Thyroid gland (tissue), 4 donors: Measurements from ENCODE around the gene IRS2. TPM values are rescaled to one million over a fixed set of nuclear protein-coding genes. Genes with fewer than 3 reads are reported as not detected.

Experiments used
- DNase-seq, 2 donors: peaks; one replicate each; pipeline ENCODE4 v3.0.0-alpha.2; 2019
- H3K27ac ChIP-seq, 3 donors: fragments of 200-600 bp; sonication (generic); 1 replicate in 2 of 3; 2 replicates in 1 of 3; pipeline ENCODE4 v1.5.1; 2016 to 2019; ENCODE audit warnings: mild to moderate bottlenecking in 1 of 3, moderate library complexity in 1 of 3
- H3K27me3 ChIP-seq: fragments of 200-600 bp; sonication (generic); one replicate; pipeline ENCODE4 v1.5.1; 2019
- H3K36me3 ChIP-seq, 2 donors: fragments of 200-600 bp; sonication (generic); one replicate each; pipeline ENCODE4 v1.5.1; 2016 to 2019
- H3K4me1 ChIP-seq, 2 donors: fragments of 200-600 bp; sonication (generic); one replicate each; pipeline ENCODE4 v1.5.1; 2017 to 2019
- H3K4me3 ChIP-seq, 3 donors: fragments of 200-600 bp; sonication (generic); replicated peaks in 1 of 3; 1 replicate in 2 of 3; 2 replicates in 1 of 3; pipeline ENCODE4 v1.5.1; 2016; ENCODE audit warnings: mild to moderate bottlenecking in 1 of 3
- H3K9me3 ChIP-seq: fragments of 200-600 bp; sonication (generic); one replicate; pipeline ENCODE4 v1.5.1; 2017
- CTCF ChIP-seq, 6 experiments: fragments of 200-600 bp in 3 of 6; fragments of 450-650 bp in 3 of 6; sonication (generic) in 3 of 6; IDR thresholded peaks; one replicate each; pipeline ENCODE4 v1.5.1; 2016 to 2019; ENCODE audit warnings: antibody characterized with exemption in 6 of 6, mild to moderate bottlenecking in 2 of 6, inconsistent platforms in 1 of 6, moderate library complexity in 1 of 6
- POLR2A ChIP-seq, 2 donors: fragments of 450-650 bp; IDR thresholded peaks; one replicate each; pipeline ENCODE4 v1.6.1; 2017; ENCODE audit warnings: antibody characterized with exemption in 2 of 2, mild to moderate bottlenecking in 2 of 2, moderate library complexity in 1 of 2
- WGBS, 2 donors: methylation state at CpG; one replicate each; pipeline ENCODE4 v1.1.5; 2017; 5-methylcytosine and 5-hydroxymethylcytosine counted together
- intact Hi-C: fragments of 100-400 bp; cut with DNase I; formaldehyde crosslinking; loops from one replicate; pipeline ENCODE4 v1.15.1; 2023
- total RNA-seq, 4 donors: library from RNA; depleted of rRNA; stranded (reverse); fragments of >200 nt; gene quantifications; one replicate each; pipeline ENCODE4 v1.2.3, GENCODE V29; 2016

Gene IRS2
- total RNA-seq, 4 donors from 2014 or later, result 12.9 to 29.1 (median 17.6) TPM

GRCh38 chr13:109773786-109774185 lies 12.6 kb downstream of the IRS2 start:
- no peak for DNase-seq
- no peak overlapping the region for H3K27ac ChIP-seq
- H3K27me3 ChIP-seq, result no peaks in the 10 kb centered on the region
- 84 to 85% methylated on average over 4 of the region's 4 CpGs for WGBS, 2 donors
- TF ChIP-seq POLR2A (IDR thresholded peaks at IDR 0.05) (no peak), CTCF (IDR thresholded peaks at IDR 0.05) (no peak)
- no peak overlapping the region for H3K4me3 ChIP-seq
- H3K9me3 ChIP-seq, result no peaks in the 10 kb centered on the region
- intact Hi-C loops, result no loop called here
- H3K36me3 ChIP-seq, result no peaks in the 10 kb centered on the region
- H3K4me1 ChIP-seq, result peaks cover 16% of the 10 kb centered on the region in 2 donors

- intact Hi-C loops, result no loop called here
These were observed 13.1 kb downstream of the IRS2 start for GRCh38 chr13:109773276-109773675.

GRCh38 chr13:109771926-109772325 lies 14.5 kb downstream of the IRS2 start:
- 96 to 98% methylated on average over 15 of the region's 15 CpGs for WGBS, 2 donors
- H3K9me3 ChIP-seq, result no peaks in the 10 kb centered on the region
- intact Hi-C loops, result no loop called here
- H3K4me1 ChIP-seq, result peaks cover 4 to 14% of the 10 kb centered on the region in 2 donors
- H3K27me3 ChIP-seq, result no peaks in the 10 kb centered on the region
- no peak for DNase-seq
- no peak for TF ChIP-seq POLR2A (IDR thresholded peaks at IDR 0.05)
- no peak for TF ChIP-seq CTCF (IDR thresholded peaks at IDR 0.05)
- H3K4me3 ChIP-seq, result no peak overlapping the region
- H3K27ac ChIP-seq, result no peak overlapping the region
- H3K36me3 ChIP-seq, result no peaks in the 10 kb centered on the region

More at GRCh38 chr13:109773276-109773675, 13.1 kb downstream of the IRS2 start:
- Histone ChIP-seq H3K9me3 (no peaks in the 10 kb centered on the region), H3K27me3 (no peaks in the 10 kb centered on the region), H3K4me1 (peaks cover 11 to 13% of the 10 kb centered on the region in 2 donors), H3K27ac (no peak overlapping the region), H3K36me3 (no peaks in the 10 kb centered on the region), H3K4me3 (no peak overlapping the region)
- WGBS, 2 donors, result 97 to 98% methylated on average over 6 of the region's 6 CpGs
- DNase-seq, result no peak
- no peak for TF ChIP-seq CTCF (IDR thresholded peaks at IDR 0.05)
- TF ChIP-seq POLR2A (IDR thresholded peaks at IDR 0.05), result no peak

GRCh38 chr13:109770436-109770835 lies 15.9 kb downstream of the IRS2 start:
- H3K4me1 ChIP-seq, result peaks cover 0 to 6% of the 10 kb centered on the region in 2 donors
- no peaks in the 10 kb centered on the region for H3K27me3 ChIP-seq
- H3K27ac ChIP-seq, result no peak overlapping the region
- DNase-seq, result no peak
- H3K36me3 ChIP-seq, result no peaks in the 10 kb centered on the region
- H3K9me3 ChIP-seq, result no peaks in the 10 kb centered on the region
- TF ChIP-seq POLR2A (IDR thresholded peaks at IDR 0.05), result no peak
- no peak for TF ChIP-seq CTCF (IDR thresholded peaks at IDR 0.05)
- no peak overlapping the region for H3K4me3 ChIP-seq
- intact Hi-C loops, result no loop called here
- WGBS, 2 donors, result 92 to 96% methylated on average over 6 of the region's 6 CpGs

GRCh38 chr13:109769921-109770320 lies 16.5 kb downstream of the IRS2 start:
- intact Hi-C loops, result no loop called here
- Histone ChIP-seq H3K36me3 (no peaks in the 10 kb centered on the region), H3K4me1 (peaks cover 0 to 7% of the 10 kb centered on the region in 2 donors)

More at GRCh38 chr13:109769921-109770320, 16.5 kb downstream of the IRS2 start:
- DNase-seq, result no peak
- no peaks in the 10 kb centered on the region for H3K27me3 ChIP-seq
- 97% methylated on average over 5 of the region's 5 CpGs for WGBS, 2 donors
- H3K4me3 ChIP-seq, result no peak overlapping the region
- no peak overlapping the region for H3K27ac ChIP-seq
- H3K9me3 ChIP-seq, result no peaks in the 10 kb centered on the region
- TF ChIP-seq CTCF (IDR thresholded peaks at IDR 0.05), result no peak
- no peak for TF ChIP-seq POLR2A (IDR thresholded peaks at IDR 0.05)
